NB4 (cell line): ENCODE results near the gene SCAMP3.
"Not testable (repeated sequence)": the region's sequence is repeated elsewhere in the genome, so short reads cannot be mapped to it uniquely, and the experiment has no call there.

Experiments used
- CTCF ChIP-seq: IDR thresholded peaks from one replicate; pipeline ENCODE4 v1.5.1; 2012; ENCODE audit warnings: low read depth, low read length
- POLR2A ChIP-seq: IDR thresholded peaks from 2 replicates; pipeline ENCODE4 v1.6.1; 2011; ENCODE audit warnings: mild to moderate bottlenecking; ENCODE audit not compliant: insufficient read length; ENCODE audit errors: extremely low read depth

GRCh38 chr1:155212051-155212440 lies 50.1 kb downstream of the SCAMP3 start:
- TF ChIP-seq CTCF, POLR2A: not testable (repeated sequence)
